Measurements from ENCODE around the gene TWNK.
A peak's percentile ranks its signal among the peaks of the same experiment; 100 is the strongest.
"Not testable (repeated sequence)": the region's sequence is repeated elsewhere in the genome, so short reads cannot be mapped to it uniquely, and the experiment has no call there.

The TWNK gene

DNA sequence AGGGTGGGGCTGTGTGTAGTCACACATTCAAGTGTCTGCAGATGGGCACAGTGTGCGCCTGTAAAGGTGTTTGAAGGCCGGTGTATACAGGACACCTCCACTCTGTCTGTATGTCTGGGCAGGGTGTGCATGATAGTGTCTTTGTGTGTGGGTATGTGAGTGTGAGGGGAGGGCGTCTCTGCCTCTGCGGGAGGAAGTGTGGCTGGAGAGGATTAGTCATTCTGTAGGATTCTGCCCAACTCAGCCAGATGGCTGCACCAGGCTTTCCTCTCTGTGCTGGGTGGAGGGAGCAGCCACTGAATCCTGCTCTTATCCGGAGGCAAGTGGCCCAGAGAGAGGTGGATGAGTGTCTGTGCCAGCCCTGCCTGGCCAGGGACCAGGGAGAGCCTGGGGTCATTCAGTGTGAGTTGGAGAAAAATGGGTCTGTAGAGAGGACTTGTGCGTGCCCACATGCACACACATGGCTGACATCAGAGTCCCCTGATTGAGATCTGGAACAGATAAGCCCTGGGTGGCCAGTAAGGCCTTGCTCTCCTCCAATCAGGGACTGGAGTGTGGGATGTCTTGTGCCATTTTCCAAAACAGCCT, 45.4 kb downstream of the TWNK start:
- peak; percentile 80 for DNase-seq

DNA sequence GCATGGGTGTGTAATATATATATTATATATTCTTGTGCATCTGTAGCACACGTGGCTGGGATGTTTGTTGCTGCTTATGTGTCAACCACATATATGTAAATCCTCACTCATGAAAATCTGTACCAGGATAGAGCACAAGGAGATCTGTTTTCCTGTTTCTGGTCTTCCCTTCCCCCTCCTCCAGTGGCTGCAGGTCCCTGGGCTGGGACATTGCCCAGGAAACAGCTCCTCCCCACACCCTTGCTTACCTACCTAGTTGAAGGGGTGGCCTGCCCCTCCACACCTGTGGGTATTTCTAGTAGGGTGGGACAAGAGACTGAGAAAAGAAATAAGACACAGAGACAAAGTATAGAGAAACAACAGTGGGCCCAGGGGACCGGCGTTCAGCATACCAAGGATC, 45.9 kb downstream of the TWNK start:
- DNase-seq = no peak

DNA sequence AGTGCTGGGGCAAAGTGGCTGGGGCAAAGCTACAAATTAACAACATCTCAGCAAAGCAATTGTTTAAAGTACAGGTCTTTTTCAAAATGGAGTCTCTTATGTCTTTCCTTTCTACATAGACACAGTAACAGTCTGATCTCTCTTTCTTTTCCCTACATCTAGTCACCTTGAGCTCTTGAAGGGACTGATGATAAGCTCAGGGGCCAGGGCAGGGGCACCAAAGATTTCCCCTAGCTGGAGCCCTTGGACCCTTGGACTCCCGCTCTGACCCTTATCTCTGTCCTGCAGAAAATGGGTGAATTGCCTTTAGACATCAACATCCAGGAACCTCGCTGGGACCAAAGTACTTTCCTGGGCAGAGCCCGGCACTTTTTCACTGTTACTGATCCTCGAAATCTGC, 47.1 kb downstream of the TWNK start:
- DNase-seq = not testable (repeated sequence)

DNA sequence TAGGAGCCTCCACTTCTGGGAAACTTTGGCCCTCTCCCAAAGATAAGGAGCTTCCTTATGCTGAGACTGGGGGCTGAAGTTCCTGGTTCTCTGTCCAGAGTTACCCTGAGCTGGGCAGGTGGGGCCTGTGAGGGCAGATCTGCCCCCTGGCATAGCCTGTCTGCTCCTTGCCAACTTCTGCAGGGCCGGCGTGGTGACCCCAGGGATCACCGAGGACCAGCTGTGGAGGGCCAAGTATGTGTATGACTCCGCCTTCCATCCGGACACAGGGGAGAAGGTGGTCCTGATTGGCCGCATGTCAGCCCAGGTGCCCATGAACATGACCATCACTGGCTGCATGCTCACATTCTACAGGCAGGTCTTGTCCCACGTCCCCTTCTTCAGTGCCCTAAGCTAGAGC, 48.0 kb downstream of the TWNK start:
- no peak for DNase-seq

DNA sequence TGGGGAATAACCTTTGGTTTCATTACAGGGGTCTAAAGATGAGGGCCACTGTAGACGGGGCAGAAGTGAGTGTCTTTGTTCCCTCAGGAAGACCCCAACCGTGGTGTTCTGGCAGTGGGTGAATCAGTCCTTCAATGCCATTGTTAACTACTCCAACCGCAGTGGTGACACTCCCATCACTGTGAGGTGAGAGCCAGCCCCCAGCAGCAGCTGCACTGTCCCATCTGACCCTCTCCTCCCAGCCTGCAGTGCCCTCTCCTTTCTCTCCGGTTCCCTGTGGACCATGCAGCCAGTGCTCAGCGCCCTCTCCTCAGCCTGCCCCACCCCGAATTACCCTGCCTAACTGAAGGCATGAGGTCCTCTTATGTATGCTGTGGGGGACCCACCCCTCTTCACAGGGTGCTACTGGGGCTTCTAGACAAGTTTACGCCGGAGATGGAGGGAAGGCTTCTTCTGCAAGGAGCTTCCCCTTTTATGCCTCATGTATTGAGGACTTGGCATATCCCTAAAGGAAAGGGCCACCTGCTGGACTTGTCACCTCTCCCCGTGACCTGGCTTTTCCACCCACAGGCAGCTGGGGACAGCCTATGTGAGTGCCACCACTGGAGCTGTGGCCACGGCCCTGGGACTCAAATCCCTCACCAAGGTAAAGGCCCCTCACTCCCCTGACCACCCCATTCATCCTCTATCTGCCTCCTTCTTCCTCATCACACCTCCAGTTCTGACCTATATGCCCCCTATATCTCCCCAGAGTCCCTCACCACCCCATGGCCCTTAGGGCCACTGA, 48.8 kb downstream of the TWNK start:
- DNase-seq = no peak

DNA sequence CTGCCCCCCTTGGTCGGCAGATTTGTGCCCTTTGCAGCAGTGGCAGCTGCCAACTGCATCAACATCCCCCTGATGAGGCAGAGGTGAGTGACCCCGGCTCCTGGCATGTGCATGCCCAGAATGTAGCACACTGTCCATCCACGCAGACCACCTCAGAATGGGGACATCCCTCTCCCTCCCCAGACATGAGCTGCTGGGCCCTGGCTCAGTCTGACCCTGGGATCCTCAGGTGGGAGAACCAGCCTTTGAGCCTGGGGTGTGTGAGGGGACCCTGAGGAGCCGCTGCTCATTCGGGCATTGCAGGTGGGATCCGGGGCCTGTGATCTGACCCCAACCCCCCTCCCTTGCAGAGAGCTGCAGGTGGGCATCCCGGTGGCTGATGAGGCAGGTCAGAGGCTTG, 49.4 kb downstream of the TWNK start:
- DNase-seq = no peak

DNA sequence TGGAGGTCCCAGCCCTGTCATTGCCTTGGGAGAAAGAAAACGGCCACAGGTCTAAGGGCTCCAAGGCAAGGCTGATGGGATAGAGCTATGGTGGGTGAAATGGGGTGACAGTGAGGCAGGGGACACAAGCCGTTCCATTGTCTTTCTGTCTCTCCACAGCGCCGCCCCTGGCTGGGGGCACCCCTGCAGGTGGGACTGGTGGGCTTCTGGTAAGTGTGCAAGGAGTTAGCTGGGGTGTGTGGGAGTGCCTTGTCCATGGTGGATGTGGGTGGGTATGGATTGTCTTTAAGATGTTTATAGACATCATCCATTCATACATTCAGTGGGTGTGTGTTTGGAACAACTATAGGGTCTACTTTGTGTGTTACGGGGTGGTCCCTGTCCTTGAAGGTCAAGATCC, 51.1 kb downstream of the TWNK start:
- DNase-seq = no peak

DNA sequence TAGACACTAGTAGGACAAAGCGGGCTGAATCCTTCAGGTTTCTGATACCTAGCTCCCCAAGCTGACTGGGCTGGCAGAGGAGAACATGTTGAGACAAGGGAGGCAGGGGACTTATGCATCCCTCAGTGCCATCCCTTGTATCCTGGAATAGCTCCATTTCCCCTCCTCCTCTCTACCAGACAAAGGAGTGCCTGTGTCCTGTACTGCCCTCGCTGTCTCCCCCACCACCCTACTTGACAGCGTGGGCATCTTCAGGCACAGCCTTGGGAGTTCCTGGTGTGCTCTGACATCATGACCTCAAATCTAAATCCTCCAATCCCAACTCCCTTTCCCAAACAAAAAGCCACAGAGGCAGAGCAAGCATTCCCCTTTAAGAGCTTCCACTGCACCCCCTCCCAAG, 52.7 kb downstream of the TWNK start:
- DNase-seq = no peak

DNA sequence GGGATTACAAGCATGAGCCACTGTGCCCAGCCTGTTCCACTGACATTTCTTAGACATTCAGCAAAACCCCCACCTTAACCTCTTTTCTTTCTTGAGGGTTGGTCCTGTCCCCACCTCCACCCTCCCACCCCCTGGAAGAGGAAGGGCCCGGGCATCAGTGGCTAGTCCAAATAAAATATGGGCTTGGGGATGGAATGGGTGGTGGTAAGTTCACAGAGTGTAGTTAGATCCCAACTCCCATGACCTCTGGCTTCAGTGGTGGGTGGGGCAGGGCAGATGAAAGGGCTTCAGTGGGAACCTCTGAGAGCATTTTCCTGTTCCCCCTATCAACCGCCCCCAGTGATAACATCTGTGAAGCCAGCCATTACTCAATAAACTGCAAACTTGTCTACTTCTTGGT, 53.5 kb downstream of the TWNK start:
- no peak for DNase-seq

DNA sequence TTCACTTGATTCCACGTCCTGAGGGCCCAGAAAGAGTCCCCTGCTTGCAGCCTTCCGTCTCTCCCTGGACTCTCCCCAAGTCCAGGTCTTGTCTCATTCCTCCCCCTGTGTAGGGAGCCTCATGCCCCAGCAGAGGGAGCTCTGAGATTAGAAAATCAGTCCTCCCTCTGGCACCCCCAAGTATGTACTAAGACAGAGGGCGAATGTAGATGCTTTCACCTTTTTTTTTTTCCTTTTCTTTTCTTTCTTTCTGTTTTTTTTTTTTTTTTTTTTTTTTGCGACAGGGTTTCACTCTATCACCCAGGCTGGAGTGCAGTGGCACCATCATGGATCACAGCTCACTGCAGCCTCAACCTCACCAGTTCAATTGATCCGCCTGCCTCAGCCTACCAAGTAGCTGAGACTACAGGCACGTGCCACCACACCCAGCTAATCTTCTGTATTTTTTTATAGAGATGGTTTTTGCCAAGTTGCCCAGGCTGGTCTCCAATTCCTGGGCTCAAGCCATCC, 54.0 kb downstream of the TWNK start:
- DNase-seq = peak; percentile 81

DNA sequence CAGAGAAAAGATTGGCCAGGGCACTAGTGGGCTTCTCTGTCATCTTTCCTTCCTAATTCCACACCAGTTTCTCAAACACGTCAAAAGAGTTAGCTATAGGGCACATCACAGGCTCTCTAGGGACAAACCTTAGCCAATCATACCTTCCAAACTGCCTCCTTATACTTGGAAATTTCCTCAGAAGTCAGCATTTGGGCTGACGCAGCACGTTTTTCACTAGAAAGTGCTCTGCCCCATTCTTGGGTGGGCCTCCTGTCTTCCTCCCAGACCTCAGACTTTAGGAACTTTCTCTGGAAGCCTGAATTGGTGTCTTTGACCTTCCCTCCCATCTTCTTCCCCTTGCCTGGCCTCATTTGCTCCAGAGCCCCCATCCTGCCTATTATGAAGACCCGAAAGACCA, 54.8 kb downstream of the TWNK start:
- no peak for DNase-seq

DNA sequence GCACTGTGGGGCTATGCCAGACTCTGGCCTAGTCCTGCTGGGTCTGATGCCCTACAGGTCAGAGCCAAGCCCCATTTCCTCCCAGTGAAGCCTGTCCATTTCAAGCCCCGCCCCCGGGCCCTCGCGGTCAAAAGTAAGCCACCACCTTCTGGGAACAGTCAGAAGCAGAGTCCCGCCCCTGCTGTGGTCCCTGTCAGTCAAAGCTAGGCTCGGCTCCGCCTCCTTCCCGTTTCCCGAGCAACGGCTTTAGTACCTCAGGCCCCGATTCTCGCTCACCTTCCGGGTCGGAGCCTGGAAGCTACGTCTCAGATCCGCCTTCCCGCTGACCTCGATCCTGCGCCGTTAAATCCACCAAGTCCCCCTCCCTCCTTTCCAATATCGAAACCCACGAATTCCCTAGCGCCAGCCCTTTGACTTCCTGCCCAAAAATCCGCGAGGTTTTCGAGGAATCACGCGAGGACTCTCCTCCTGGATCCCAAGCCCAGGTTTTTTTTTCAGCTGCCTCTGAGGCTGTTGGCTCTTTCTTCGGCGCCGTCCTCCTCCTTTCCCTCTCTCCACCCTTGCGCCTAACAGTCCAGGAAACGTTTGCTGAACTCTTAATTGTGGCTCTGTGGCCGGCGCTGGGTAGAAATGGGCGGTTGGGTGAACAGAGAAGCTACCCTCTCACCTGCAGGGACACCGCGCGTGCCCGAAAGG, 55.5 kb downstream of the TWNK start:
- DNase-seq = peak; percentile 91

DNA sequence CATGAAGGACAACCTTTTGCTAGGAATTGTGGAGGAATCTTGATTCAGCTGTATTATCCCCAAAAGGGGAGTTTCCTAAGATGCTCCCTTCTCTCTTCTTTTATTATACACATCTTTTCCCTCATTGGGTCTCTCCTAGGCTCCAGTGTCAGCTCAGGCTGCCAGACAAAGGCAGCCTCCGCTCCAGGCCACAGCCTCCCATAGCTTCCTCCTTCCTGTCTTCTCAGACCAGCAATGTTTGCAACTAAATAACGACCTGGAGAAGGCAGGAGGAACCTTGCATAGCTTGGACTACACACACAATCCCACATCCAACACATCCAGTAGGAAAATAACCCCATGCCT, 56.0 kb downstream of the TWNK start:
- DNase-seq = no peak
